ENCODE data around the gene AP4B1.

Gene AP4B1

DNA sequence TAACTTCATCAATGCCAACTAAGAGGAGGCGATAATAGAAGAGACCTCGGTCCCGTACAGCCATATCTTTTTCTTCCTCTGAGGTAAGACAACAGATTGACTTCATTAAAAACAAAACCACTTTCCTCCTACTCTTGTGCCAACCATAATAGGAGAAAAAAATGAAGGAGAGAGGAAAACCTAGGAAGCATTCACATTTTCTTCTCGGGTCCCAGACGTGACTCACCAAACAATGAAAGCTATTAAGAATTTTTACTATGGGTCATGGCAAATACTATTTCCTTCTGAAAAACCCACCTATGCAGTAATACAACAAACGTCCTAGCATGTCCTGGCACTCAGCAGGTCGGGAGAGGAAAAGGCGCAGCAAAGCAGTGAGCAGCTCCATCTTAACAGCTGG is 8.6 kb downstream of the AP4B1 start:
- Histone ChIP-seq H3K36me3 (ENCODE audit: insufficient read depth, low read length) (peaks cover 67% of the 10 kb centered on the region), H3K27me3 (ENCODE audit: insufficient read depth, low read length, poor library complexity) (no peaks in the 10 kb centered on the region)
- ATAC-seq (ENCODE audit: insufficient read depth, low read depth), result no peak

GRCh38 chr1:113895098-113895497 is 9.5 kb downstream of the AP4B1 start:
- Histone ChIP-seq H3K4me1 (ENCODE audit: insufficient read depth, low read length) (no peaks in the 10 kb centered on the region), H3K27me3 (ENCODE audit: insufficient read depth, low read length, poor library complexity) (no peaks in the 10 kb centered on the region), H3K4me2 (ENCODE audit: insufficient read depth, low read length) (no peak overlapping the region), H3K4me3 (ENCODE audit: low read depth in 1 of 2, low read length in 2 of 2) (no peak overlapping the region), H3K79me2 (ENCODE audit: insufficient read depth, low read length) (no peaks in the 10 kb centered on the region), H4K20me1 (ENCODE audit: insufficient read depth, low read length) (no peaks in the 10 kb centered on the region), H3K27ac (ENCODE audit: low read length) (no peak overlapping the region), H2AFZ (ENCODE audit: low read depth, low read length) (no peak overlapping the region), H3K9me3 (ENCODE audit: insufficient read depth, low read length, severe bottlenecking) (no peaks in the 10 kb centered on the region), H3K36me3 (ENCODE audit: insufficient read depth, low read length) (peaks cover 60% of the 10 kb centered on the region), H3K9ac (ENCODE audit: low read depth, low read length) (no peak overlapping the region)
- TF ChIP-seq CTCF (IDR thresholded peaks at IDR 0.05; ENCODE audit: borderline replicate concordance, extremely low read depth, low read length, poor library complexity, severe bottlenecking) (no peak), EZH2 (IDR thresholded peaks at IDR 0.05; ENCODE audit: borderline replicate concordance, low read depth, low read length, severe bottlenecking) (no peak)
- DNase-seq, result no peak
- no peak for ATAC-seq (ENCODE audit: insufficient read depth, low read depth)

More for the DNA sequence above, 8.6 kb downstream of the AP4B1 start:
- H3K4me2 ChIP-seq (ENCODE audit: insufficient read depth, low read length), result no peak overlapping the region
- no peaks in the 10 kb centered on the region for H3K4me1 ChIP-seq (ENCODE audit: insufficient read depth, low read length)
- H3K4me3 ChIP-seq (ENCODE audit: low read depth in 1 of 2, low read length in 2 of 2), result no peak overlapping the region
- no peak overlapping the region for H2AFZ ChIP-seq (ENCODE audit: low read depth, low read length)
- TF ChIP-seq EZH2 (IDR thresholded peaks at IDR 0.05; ENCODE audit: borderline replicate concordance, low read depth, low read length, severe bottlenecking) (no peak), CTCF (IDR thresholded peaks at IDR 0.05; ENCODE audit: borderline replicate concordance, extremely low read depth, low read length, poor library complexity, severe bottlenecking) (no peak)
- no peaks in the 10 kb centered on the region for H3K9me3 ChIP-seq (ENCODE audit: insufficient read depth, low read length, severe bottlenecking)
- no peaks in the 10 kb centered on the region for H3K79me2 ChIP-seq (ENCODE audit: insufficient read depth, low read length)
- H4K20me1 ChIP-seq (ENCODE audit: insufficient read depth, low read length), result no peaks in the 10 kb centered on the region
- DNase-seq, result no peak
- H3K9ac ChIP-seq (ENCODE audit: low read depth, low read length), result no peak overlapping the region
- H3K27ac ChIP-seq (ENCODE audit: low read length), result no peak overlapping the region

DNA sequence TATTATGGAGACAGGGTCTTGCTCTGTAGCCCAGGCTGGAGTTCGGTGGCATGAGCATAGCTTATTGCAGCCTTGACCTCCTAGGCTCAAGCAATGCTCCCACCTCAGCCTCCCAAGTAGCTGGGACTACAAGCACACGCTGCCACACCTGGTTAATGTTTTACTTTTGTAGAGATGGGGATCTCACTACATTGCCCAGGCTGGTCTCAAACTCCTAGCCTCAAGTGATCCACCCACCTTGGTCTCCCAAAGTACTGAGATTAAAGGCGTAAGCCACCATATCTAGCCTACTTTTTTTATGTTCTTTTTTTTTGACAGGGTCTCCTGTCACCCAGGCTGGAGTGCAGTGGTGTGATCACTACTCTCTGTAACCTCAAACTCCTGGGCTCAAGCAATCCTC is 11.3 kb downstream of the AP4B1 start:
- no peak overlapping the region for H3K27ac ChIP-seq (ENCODE audit: low read length)
- no peak overlapping the region for H2AFZ ChIP-seq (ENCODE audit: low read depth, low read length)
- TF ChIP-seq EZH2 (IDR thresholded peaks at IDR 0.05; ENCODE audit: borderline replicate concordance, low read depth, low read length, severe bottlenecking), result no peak
- TF ChIP-seq CTCF (IDR thresholded peaks at IDR 0.05; ENCODE audit: borderline replicate concordance, extremely low read depth, low read length, poor library complexity, severe bottlenecking), result no peak
- H3K27me3 ChIP-seq (ENCODE audit: insufficient read depth, low read length, poor library complexity), result no peaks in the 10 kb centered on the region
- peaks cover 42% of the 10 kb centered on the region for H3K36me3 ChIP-seq (ENCODE audit: insufficient read depth, low read length)
- DNase-seq (no peak), ATAC-seq (ENCODE audit: insufficient read depth, low read depth) (0 out of 3 replicates have a peak, but pooled peaks have one; percentile 12)
- H3K79me2 ChIP-seq (ENCODE audit: insufficient read depth, low read length), result no peaks in the 10 kb centered on the region
- H3K4me2 ChIP-seq (ENCODE audit: insufficient read depth, low read length), result no peak overlapping the region
- no peaks in the 10 kb centered on the region for H3K4me1 ChIP-seq (ENCODE audit: insufficient read depth, low read length)
- no peaks in the 10 kb centered on the region for H3K9me3 ChIP-seq (ENCODE audit: insufficient read depth, low read length, severe bottlenecking)
- no peak overlapping the region for H3K9ac ChIP-seq (ENCODE audit: low read depth, low read length)
- no peaks in the 10 kb centered on the region for H4K20me1 ChIP-seq (ENCODE audit: insufficient read depth, low read length)
- H3K4me3 ChIP-seq (ENCODE audit: low read depth in 1 of 2, low read length in 2 of 2), result no peak overlapping the region

Data from DND-41 (cell line).